Neural progenitor cell (in vitro differentiated cells): ENCODE measurements around the gene MTNR1B. TPM values are rescaled to one million over a fixed set of nuclear protein-coding genes. Genes with fewer than 3 reads are reported as not detected.

Experiments used
- DNase-seq: peaks from one replicate; pipeline ENCODE4 v3.0.0-alpha.2; 2016; ENCODE audit warnings: low spot score
- H2AFZ ChIP-seq: fragments of 200-600 bp; sonication (generic); replicated peaks from 2 replicates; pipeline ENCODE4 v1.6.1; 2016; ENCODE audit warnings: antibody characterized with exemption
- H3F3A ChIP-seq: fragments of 200-600 bp; sonication (generic); 2 replicates; pipeline ENCODE4 v1.6.1; 2016; ENCODE audit warnings: antibody characterized with exemption, low read depth
- H3K27ac ChIP-seq: fragments of 200-600 bp; sonication (generic); 2 replicates; pipeline ENCODE4 v1.5.1; 2016; ENCODE audit warnings: mild to moderate bottlenecking
- H3K27me3 ChIP-seq: fragments of 200-600 bp; sonication (generic); 2 replicates; pipeline ENCODE4 v1.6.1; 2016; ENCODE audit warnings: mild to moderate bottlenecking, moderate library complexity
- H3K36me3 ChIP-seq: fragments of 200-600 bp; sonication (generic); 2 replicates; pipeline ENCODE4 v1.5.1; 2016
- H3K4me1 ChIP-seq: fragments of 200-600 bp; sonication (generic); 2 replicates; pipeline ENCODE4 v1.6.1; 2016; ENCODE audit warnings: mixed run types
- H3K4me2 ChIP-seq: fragments of 200-600 bp; sonication (generic); 2 replicates; pipeline ENCODE4 v1.6.1; 2016
- H3K4me3 ChIP-seq: fragments of 200-600 bp; sonication (generic); 2 replicates; pipeline ENCODE4 v1.5.1; 2016
- H3K79me2 ChIP-seq: fragments of 200-600 bp; sonication (generic); 2 replicates; pipeline ENCODE4 v1.6.1; 2016; ENCODE audit warnings: low read depth
- H3K9ac ChIP-seq: fragments of 200-600 bp; sonication (generic); 2 replicates; pipeline ENCODE4 v1.6.1; 2016
- H3K9me3 ChIP-seq: fragments of 200-600 bp; sonication (generic); 2 replicates; pipeline ENCODE4 v1.5.1; 2016; ENCODE audit warnings: low read depth
- H4K20me1 ChIP-seq: fragments of 200-600 bp; sonication (generic); 2 replicates; pipeline ENCODE4 v1.6.1; 2016; ENCODE audit warnings: low read depth
- H3K27ac Mint-ChIP-seq: 3 replicates; pipeline ENCODE4 v1.8.0; 2021; ENCODE audit warnings: mixed read lengths
- H3K27me3 Mint-ChIP-seq: 2 replicates; pipeline ENCODE4 v1.8.0; 2022; ENCODE audit warnings: low read depth, mild to moderate bottlenecking, inconsistent platforms, moderate library complexity, mixed read lengths; ENCODE audit not compliant: insufficient read depth
- H3K36me3 Mint-ChIP-seq: 3 replicates; pipeline ENCODE4 v1.8.0; 2021; ENCODE audit warnings: mixed read lengths
- H3K4me1 Mint-ChIP-seq: 3 replicates; pipeline ENCODE4 v1.8.0; 2021; ENCODE audit warnings: mixed read lengths
- H3K4me3 Mint-ChIP-seq: 3 replicates; pipeline ENCODE4 v1.8.0; 2021; ENCODE audit warnings: mild to moderate bottlenecking, moderate library complexity, mixed read lengths
- H3K9me3 Mint-ChIP-seq: 3 replicates; pipeline ENCODE4 v1.8.0; 2020; ENCODE audit warnings: mixed read lengths
- CTCF ChIP-seq: fragments of 200-600 bp; sonication (generic); IDR thresholded peaks from 2 replicates; pipeline ENCODE4 v1.5.1; 2017; ENCODE audit warnings: antibody characterized with exemption, mild to moderate bottlenecking
- EZH2 ChIP-seq: fragments of 200-600 bp; sonication (generic); IDR thresholded peaks from 2 replicates; pipeline ENCODE4 v1.6.1; 2017; ENCODE audit warnings: antibody characterized with exemption, mild to moderate bottlenecking, moderate library complexity
- EZH2phosphoT487 ChIP-seq: fragments of 200-600 bp; sonication (generic); IDR thresholded peaks from 2 replicates; pipeline ENCODE4 v1.6.1; 2017; ENCODE audit warnings: antibody characterized with exemption
- total RNA-seq: library from RNA; depleted of rRNA; stranded (reverse); fragments of >200 nt; gene quantifications from 2 replicates; pipeline ENCODE4 v1.2.3, GENCODE V29; 2015; ENCODE audit warnings: low replicate concordance

The MTNR1B gene
- total RNA-seq, 1 donor from 2014 or later: not detected

- H3K27me3 ChIP-seq: no peaks in the 10 kb centered on the region
- H2AFZ ChIP-seq: no peak overlapping the region
- Mint-ChIP-seq H3K4me3 (no peak overlapping the region), H3K4me1 (peaks cover 3% of the 10 kb centered on the region), H3K27ac (no peak overlapping the region), H3K9me3 (peaks cover 3% of the 10 kb centered on the region), H3K27me3 (peaks cover 5% of the 10 kb centered on the region), H3K36me3 (no peaks in the 10 kb centered on the region)
- H3K4me3 ChIP-seq: no peak overlapping the region
- H3K4me2 ChIP-seq: no peak overlapping the region
- H3K79me2 ChIP-seq: no peaks in the 10 kb centered on the region
- H3K27ac ChIP-seq: no peak overlapping the region
- H3K4me1 ChIP-seq: no peaks in the 10 kb centered on the region
- H4K20me1 ChIP-seq: no peaks in the 10 kb centered on the region
- no peaks in the 10 kb centered on the region for H3F3A ChIP-seq
- no peaks in the 10 kb centered on the region for H3K36me3 ChIP-seq
- H3K9ac ChIP-seq: no peak overlapping the region
- H3K9me3 ChIP-seq: no peaks in the 10 kb centered on the region
- no peak for DNase-seq
- no peak for TF ChIP-seq CTCF
- TF ChIP-seq EZH2phosphoT487: no peak
- TF ChIP-seq EZH2: no peak
Observed at GRCh38 chr11:92978271-92979111, 9.0 kb downstream of the MTNR1B start.

DNA sequence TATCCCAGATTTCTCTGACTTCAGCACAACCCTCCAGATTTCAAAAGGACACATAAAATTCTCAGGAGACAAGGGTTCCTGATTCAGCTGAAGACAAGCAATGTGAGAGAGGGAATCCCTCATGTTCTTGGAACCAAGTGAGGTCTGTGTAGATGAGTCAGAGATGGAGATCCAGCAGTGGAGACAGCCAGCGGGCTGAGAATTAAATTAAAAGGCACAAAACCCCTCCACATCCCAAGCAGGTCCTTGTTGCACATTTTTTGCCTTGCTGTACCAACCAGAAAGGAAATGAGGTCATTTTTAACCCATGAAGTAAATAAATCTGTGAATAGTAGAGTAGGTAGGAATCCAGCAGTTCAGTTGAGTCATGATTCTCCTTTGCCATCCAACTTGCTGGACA lies 9.7 kb downstream of the MTNR1B start:
- DNase-seq: no peak
- Histone ChIP-seq H3K9me3 (no peaks in the 10 kb centered on the region), H3K27ac (no peak overlapping the region), H3F3A (no peaks in the 10 kb centered on the region), H3K4me1 (no peaks in the 10 kb centered on the region), H3K4me2 (no peak overlapping the region), H3K4me3 (no peak overlapping the region), H4K20me1 (no peaks in the 10 kb centered on the region), H3K27me3 (no peaks in the 10 kb centered on the region), H2AFZ (no peak overlapping the region), H3K79me2 (no peaks in the 10 kb centered on the region), H3K9ac (no peak overlapping the region), H3K36me3 (no peaks in the 10 kb centered on the region)
- H3K36me3 Mint-ChIP-seq: no peaks in the 10 kb centered on the region
- H3K27me3 Mint-ChIP-seq: peaks cover 5% of the 10 kb centered on the region
- peaks cover 1% of the 10 kb centered on the region for H3K9me3 Mint-ChIP-seq
- TF ChIP-seq EZH2phosphoT487 (no peak), CTCF (no peak), EZH2 (no peak)
- H3K4me1 Mint-ChIP-seq: peaks cover 3% of the 10 kb centered on the region
- no peak overlapping the region for H3K27ac Mint-ChIP-seq
- no peak overlapping the region for H3K4me3 Mint-ChIP-seq

DNA sequence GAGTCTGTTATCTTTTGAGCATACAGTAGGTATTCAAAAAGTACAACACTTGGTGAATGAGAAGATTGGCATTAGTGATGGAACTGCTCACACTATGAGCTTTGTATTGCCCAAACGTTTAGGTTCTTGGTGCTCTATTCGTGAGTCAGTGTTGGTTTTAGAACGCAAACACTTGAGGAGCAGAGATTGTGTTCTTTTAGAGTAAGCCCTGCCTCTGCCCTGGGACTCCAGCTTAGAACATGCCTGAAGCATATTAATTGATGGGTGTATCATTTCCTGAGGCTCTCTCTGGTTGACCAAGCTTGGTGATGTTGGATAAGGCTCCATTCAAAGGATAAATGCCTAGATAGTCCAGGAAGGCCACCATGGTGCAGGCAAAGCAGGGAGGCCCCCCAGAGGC lies 10.9 kb downstream of the MTNR1B start:
- Mint-ChIP-seq H3K4me1 (peaks cover 3% of the 10 kb centered on the region), H3K27ac (no peak overlapping the region), H3K27me3 (peaks cover 5% of the 10 kb centered on the region), H3K4me3 (no peak overlapping the region), H3K36me3 (no peaks in the 10 kb centered on the region), H3K9me3 (no peaks in the 10 kb centered on the region)
- Histone ChIP-seq H3K27me3 (no peaks in the 10 kb centered on the region), H3K4me1 (no peaks in the 10 kb centered on the region), H3F3A (no peaks in the 10 kb centered on the region), H2AFZ (no peak overlapping the region), H3K27ac (no peak overlapping the region), H3K4me3 (no peak overlapping the region), H3K79me2 (no peaks in the 10 kb centered on the region), H3K4me2 (no peak overlapping the region), H3K9me3 (no peaks in the 10 kb centered on the region), H3K9ac (no peak overlapping the region), H3K36me3 (no peaks in the 10 kb centered on the region), H4K20me1 (no peaks in the 10 kb centered on the region)
- TF ChIP-seq CTCF (no peak), EZH2phosphoT487 (no peak), EZH2 (no peak)
- no peak for DNase-seq
